ENCODE data around the gene PEPD.

The PEPD gene

DNA sequence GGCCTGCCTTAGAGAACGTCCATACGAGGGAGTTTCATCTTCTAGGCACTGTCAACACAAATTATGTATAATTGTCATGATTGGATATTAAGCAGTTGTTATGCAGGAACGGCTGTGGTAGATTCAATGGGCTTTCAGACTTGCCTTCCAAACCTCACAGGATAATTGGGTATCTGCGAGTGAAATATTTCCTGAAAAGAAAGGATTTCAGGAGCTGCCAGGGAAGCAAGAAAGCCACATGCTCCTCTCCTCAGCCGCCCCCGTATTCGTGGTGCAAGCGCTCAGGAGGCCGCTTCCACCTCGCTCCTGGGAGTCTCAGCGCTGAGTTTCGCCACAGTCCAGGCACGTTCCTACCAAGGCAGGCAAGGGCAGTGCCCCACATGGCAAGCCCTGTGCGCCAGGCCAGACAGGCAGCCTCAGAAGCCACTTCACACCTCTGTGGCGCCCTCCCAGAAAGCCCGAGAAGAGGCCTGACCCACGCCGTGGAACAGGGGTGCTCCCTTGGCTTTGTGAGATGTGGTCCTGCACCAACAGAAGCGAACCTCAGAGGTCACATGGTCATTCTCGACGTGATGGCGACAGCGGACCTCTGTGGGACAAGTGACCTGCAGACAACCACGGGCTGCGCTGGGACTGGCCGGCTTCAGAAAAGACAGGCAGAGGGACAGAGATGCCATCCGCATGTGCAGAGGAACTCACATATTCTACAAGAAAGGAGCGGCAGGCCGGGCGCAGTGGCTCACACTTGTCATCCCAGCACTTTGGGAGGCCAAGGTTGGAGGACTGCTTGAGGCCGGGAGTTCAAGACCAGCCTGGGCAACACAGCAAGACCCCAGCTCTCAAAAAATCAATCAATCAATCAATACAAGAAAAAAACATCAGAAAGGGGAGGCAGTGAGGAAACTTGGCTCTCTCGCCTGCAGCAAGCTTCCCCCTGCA is 106.7 kb downstream of the PEPD start:
- no peak overlapping the region for H3K9ac ChIP-seq
- TF ChIP-seq, protein P1, sequence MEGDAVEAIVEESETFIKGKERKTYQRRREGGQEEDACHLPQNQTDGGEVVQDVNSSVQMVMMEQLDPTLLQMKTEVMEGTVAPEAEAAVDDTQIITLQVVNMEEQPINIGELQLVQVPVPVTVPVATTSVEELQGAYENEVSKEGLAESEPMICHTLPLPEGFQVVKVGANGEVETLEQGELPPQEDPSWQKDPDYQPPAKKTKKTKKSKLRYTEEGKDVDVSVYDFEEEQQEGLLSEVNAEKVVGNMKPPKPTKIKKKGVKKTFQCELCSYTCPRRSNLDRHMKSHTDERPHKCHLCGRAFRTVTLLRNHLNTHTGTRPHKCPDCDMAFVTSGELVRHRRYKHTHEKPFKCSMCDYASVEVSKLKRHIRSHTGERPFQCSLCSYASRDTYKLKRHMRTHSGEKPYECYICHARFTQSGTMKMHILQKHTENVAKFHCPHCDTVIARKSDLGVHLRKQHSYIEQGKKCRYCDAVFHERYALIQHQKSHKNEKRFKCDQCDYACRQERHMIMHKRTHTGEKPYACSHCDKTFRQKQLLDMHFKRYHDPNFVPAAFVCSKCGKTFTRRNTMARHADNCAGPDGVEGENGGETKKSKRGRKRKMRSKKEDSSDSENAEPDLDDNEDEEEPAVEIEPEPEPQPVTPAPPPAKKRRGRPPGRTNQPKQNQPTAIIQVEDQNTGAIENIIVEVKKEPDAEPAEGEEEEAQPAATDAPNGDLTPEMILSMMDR (conservative IDR thresholded peaks at IDR 0.05; ENCODE audit: low read depth, low read length), result no peak
- H3K4me2 ChIP-seq, result no peak overlapping the region
- H3K4me3 ChIP-seq (IDR thresholded peaks at IDR 0.05; ENCODE audit: insufficient read depth, low read depth, low read length), result no peak overlapping the region
- no peaks in the 10 kb centered on the region for H3K4me1 ChIP-seq (ENCODE audit: low read depth, poor library complexity, severe bottlenecking)
- no peaks in the 10 kb centered on the region for H3K36me3 ChIP-seq (ENCODE audit: insufficient read depth)
- no peak overlapping the region for H3K27ac ChIP-seq
- no peak overlapping the region for H2AFZ ChIP-seq (ENCODE audit: low read depth)
- H4K20me1 ChIP-seq (ENCODE audit: insufficient read depth), result no peaks in the 10 kb centered on the region
- H3K27me3 ChIP-seq (ENCODE audit: insufficient read depth, low read depth), result no peaks in the 10 kb centered on the region
- H3K79me2 ChIP-seq (ENCODE audit: insufficient read depth, low read depth), result no peaks in the 10 kb centered on the region

DNA sequence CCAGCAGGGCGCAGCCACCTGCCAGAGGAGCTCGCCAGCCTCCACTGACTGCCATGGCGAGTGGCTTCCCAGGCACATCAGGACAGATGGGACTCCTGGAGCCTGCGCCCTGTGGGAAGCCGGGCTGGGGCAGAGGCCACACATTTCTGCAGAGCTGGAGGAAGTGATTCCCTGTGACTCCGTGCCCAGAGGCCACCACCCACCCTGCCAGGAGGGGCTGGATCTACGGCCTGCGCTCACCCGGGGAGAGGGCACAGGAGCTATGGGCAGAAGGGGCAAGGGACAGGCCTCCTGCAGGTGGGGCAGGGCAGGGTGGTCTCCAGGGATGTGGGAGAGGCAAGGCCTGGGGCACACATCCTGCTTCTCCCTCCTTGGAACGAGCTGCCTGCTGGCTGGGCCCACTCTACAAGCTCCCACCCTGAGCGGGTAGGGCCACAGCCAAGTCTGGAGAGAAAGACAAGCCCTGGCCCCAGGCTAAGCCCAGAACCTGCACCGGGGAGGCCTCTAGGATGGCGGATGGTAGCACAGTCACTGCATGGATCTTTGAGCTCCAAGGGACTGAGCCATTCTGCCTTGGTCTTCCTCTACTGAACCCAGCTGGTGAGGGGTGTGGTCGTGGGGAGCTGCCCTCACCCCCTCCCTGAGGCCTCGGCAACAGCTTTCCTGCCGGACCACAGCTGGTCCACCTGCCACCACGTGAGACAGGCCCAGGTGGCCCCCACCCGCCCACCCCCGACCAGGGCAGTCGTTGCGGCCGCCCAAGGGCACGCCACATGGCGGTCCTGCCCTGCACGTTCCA is 107.5 kb downstream of the PEPD start:
- H3K9ac ChIP-seq, result no peak overlapping the region
- no peak overlapping the region for H2AFZ ChIP-seq (ENCODE audit: low read depth)
- H3K27me3 ChIP-seq (ENCODE audit: insufficient read depth, low read depth), result no peaks in the 10 kb centered on the region
- no peaks in the 10 kb centered on the region for H3K4me1 ChIP-seq (ENCODE audit: low read depth, poor library complexity, severe bottlenecking)
- no peaks in the 10 kb centered on the region for H3K36me3 ChIP-seq (ENCODE audit: insufficient read depth)
- no peak overlapping the region for H3K4me2 ChIP-seq
- TF ChIP-seq, protein P1 (conservative IDR thresholded peaks at IDR 0.05; ENCODE audit: low read depth, low read length), result no peak
- no peak overlapping the region for H3K27ac ChIP-seq
- no peak overlapping the region for H3K4me3 ChIP-seq (IDR thresholded peaks at IDR 0.05; ENCODE audit: insufficient read depth, low read depth, low read length)
- no peaks in the 10 kb centered on the region for H3K79me2 ChIP-seq (ENCODE audit: insufficient read depth, low read depth)
- no peaks in the 10 kb centered on the region for H4K20me1 ChIP-seq (ENCODE audit: insufficient read depth)

DNA sequence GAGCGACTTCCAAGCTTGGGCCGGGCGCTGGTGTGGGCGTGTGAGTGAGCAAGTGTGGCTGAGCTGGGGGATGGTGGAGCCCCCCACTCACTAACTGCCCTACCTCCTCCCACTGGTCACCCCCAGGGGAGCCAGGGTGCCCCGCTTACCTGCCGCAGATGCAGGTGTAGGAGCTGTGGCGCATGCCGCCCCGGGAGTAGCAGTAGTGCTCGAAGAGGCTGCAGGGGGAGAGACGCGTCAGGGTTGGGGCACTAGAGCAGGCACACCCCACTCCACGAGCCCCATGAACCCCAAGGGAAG is 108.2 kb downstream of the PEPD start:
- Histone ChIP-seq H3K36me3 (ENCODE audit: insufficient read depth) (no peaks in the 10 kb centered on the region), H3K27ac (no peak overlapping the region)

DNA sequence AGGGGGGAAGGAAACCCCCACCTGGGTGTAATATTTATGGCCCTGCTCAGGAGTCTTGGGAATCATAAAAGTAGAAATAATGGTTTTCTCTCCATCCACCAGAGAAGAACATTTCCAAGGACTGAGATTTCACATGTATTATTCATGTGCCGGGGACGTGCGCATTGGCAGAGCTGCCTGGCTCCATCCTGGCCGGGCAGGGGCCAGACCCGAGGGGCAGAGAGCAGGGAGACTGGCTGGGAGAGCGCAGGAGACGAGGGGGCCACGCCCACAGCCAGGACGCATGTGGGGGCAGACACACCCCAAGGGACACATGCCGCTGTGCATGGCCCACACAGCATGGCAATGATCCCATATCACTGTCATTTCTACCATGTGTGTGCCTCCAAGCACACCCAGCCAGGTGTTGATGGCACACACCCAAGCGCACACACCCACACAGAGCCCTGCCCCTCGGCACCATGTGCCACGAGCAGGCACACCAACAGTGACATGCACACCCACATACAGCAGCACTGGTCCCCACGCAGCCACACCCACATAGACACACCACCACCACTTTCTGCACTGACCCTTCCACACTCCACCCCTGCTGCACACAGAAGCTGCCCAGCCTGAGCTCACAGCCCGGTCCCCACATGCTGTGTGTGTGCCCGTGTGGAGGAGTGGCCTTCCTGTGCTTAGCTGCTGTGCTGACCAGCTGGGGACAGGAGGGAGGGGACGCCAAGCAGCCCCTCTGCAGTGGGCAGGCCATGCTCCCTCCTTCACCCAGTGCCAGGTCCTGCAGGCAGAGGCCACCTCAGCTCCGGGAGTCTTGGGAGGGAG is 108.8 kb downstream of the PEPD start:
- Histone ChIP-seq H3K79me2 (ENCODE audit: insufficient read depth, low read depth) (no peaks in the 10 kb centered on the region), H3K9ac (no peak overlapping the region)

More for the DNA sequence above, 108.2 kb downstream of the PEPD start:
- Histone ChIP-seq H3K9ac (no peak overlapping the region), H3K4me1 (ENCODE audit: low read depth, poor library complexity, severe bottlenecking) (no peaks in the 10 kb centered on the region), H3K4me2 (no peak overlapping the region), H3K79me2 (ENCODE audit: insufficient read depth, low read depth) (no peaks in the 10 kb centered on the region), H3K27me3 (ENCODE audit: insufficient read depth, low read depth) (no peaks in the 10 kb centered on the region), H2AFZ (ENCODE audit: low read depth) (no peak overlapping the region), H4K20me1 (ENCODE audit: insufficient read depth) (no peaks in the 10 kb centered on the region), H3K4me3 (IDR thresholded peaks at IDR 0.05; ENCODE audit: insufficient read depth, low read depth, low read length) (no peak overlapping the region)
- TF ChIP-seq, protein P1 (conservative IDR thresholded peaks at IDR 0.05; ENCODE audit: low read depth, low read length), result no peak

More for the DNA sequence above, 108.8 kb downstream of the PEPD start:
- Histone ChIP-seq H4K20me1 (ENCODE audit: insufficient read depth) (no peaks in the 10 kb centered on the region), H3K27ac (no peak overlapping the region), H3K4me1 (ENCODE audit: low read depth, poor library complexity, severe bottlenecking) (no peaks in the 10 kb centered on the region), H3K4me3 (IDR thresholded peaks at IDR 0.05; ENCODE audit: insufficient read depth, low read depth, low read length) (no peak overlapping the region), H3K27me3 (ENCODE audit: insufficient read depth, low read depth) (no peaks in the 10 kb centered on the region), H3K36me3 (ENCODE audit: insufficient read depth) (no peaks in the 10 kb centered on the region), H2AFZ (ENCODE audit: low read depth) (no peak overlapping the region), H3K4me2 (no peak overlapping the region)
- TF ChIP-seq, protein P1 (conservative IDR thresholded peaks at IDR 0.05; ENCODE audit: low read depth, low read length), result no peak
